ENCODE results near the gene POU3F2.

- TF ChIP-seq ESRRA (IDR thresholded peaks at IDR 0.05; ENCODE audit: borderline replicate concordance, low read length): no peak
- TF ChIP-seq PBX3 (IDR thresholded peaks at IDR 0.05): no peak
- TF ChIP-seq EP300 (IDR thresholded peaks at IDR 0.05): no peak
- no peak for TF ChIP-seq CTCF (IDR thresholded peaks at IDR 0.05)
- no peak for TF ChIP-seq HMGXB4 (CRISPR knock-in tag; IDR thresholded peaks at IDR 0.05; ENCODE audit: borderline replicate concordance)
- no peak for TF ChIP-seq KDM5A (IDR thresholded peaks at IDR 0.05)
- TF ChIP-seq REST (IDR thresholded peaks at IDR 0.05): no peak
- TF ChIP-seq POLR2A (IDR thresholded peaks at IDR 0.05; ENCODE audit: low read length): no peak
- TF ChIP-seq USF2 (IDR thresholded peaks at IDR 0.05): no peak
- no peak for TF ChIP-seq SMC3 (IDR thresholded peaks at IDR 0.05)
- TF ChIP-seq BCL3 (IDR thresholded peaks at IDR 0.05): no peak
- no peak for TF ChIP-seq CEBPB (IDR thresholded peaks at IDR 0.05)
- no peak for TF ChIP-seq ZNF302 (CRISPR knock-in tag; IDR thresholded peaks at IDR 0.05)
- no peak for TF ChIP-seq GATA3 (IDR thresholded peaks at IDR 0.05; ENCODE audit: borderline replicate concordance)
Observed at GRCh38 chr6:98832284-98833056, 1.9 kb upstream of the POU3F2 start.
